ENCODE data around the gene BNIP5.

BNIP5 gene

GRCh38 chr6:36290668-36291620 is 45.7 kb downstream of the BNIP5 start:
- DNase-seq, result no peak

DNA sequence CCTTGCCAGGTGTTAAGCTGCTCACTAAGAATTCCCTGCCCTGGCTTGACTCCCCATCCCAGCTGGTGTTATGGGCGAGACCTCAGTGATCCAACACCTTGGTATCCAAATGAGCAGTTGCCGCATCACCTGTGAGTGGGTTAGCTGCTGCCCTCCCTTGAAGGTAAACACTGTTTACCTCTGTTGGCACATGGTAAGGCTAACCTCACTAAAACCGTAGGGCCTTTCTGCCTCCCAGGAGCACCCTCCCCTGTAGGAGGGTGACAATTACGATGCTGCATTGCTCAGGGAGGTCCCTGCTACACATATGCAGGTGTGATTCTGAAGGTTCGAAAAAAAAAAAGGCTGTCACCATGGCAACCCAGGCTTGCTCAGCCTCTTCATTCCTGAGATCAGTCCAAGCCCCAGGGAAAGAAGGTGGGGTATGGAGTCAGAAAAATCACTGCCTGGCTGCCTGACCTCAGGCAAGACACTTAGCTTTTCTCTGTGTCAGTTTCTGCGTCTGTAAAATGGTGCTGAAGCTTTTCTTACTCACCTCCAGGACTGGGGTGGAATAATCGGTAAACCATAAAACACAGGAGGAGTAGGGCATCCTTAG is 47.3 kb downstream of the BNIP5 start:
- DNase-seq, result no peak

DNA sequence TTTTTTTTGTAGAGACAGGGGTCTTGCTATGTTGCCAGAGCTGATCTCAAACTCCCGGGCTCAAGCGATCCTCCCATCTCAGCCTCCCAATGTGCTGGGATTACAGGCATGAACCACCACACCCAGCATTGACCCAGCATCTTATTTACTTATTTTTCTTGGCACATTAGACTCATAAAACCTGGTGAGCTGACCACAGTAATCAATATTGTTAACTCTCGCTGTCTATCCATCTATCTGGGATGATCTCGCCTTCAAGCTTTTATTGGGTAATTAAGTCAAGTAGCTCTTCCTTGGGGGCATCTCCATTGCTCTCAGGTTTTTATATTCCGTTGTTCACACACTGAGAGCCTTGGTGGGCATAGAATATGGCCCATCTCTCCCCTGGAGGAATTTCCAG is 49.8 kb downstream of the BNIP5 start:
- no peak for DNase-seq

DNA sequence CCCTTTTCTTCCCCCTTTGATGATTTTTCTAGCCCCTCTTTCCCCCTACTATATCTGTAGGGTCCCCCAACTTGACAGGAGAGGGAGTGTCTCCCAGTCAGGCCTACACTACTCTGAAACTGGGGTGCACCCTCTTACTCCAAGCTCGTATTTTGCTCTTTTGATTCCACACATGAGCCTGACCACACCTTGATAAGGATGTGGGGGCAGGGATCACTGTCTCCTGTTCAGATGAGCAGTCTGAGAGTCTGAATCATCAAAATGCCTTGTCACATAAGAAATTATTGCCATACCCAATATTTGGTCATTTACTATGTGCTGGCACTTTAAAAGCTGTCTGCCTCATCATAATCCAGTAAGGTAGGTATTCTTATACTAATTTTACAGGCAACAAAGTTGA is 50.9 kb downstream of the BNIP5 start:
- DNase-seq, result no peak

GRCh38 chr6:36285187-36285671 is 51.5 kb downstream of the BNIP5 start:
- no peak for DNase-seq

DNA sequence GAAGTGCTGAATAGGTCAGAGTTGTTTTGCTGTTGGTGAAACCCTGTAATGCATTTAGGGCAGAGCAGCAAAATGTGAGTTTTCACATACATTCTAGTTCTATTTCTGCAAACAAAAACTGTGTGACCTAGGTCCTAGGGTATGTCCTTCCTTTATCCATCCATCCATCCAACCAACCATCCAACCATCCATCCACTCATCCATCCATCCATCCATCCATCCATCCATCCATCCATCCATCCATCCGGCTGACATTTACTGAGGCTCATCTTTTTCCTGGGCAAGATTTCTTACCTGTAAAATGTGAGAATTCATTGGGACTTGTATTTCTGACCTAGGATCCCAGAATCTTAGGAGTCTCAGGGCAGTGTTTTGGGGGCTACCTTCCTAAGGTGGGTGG is 52.3 kb downstream of the BNIP5 start:
- DNase-seq, result no peak

GRCh38 chr6:36283608-36284007 is 53.1 kb downstream of the BNIP5 start:
- DNase-seq, result no peak

GRCh38 chr6:36280983-36281382 is 55.7 kb downstream of the BNIP5 start:
- DNase-seq, result no peak

DNA sequence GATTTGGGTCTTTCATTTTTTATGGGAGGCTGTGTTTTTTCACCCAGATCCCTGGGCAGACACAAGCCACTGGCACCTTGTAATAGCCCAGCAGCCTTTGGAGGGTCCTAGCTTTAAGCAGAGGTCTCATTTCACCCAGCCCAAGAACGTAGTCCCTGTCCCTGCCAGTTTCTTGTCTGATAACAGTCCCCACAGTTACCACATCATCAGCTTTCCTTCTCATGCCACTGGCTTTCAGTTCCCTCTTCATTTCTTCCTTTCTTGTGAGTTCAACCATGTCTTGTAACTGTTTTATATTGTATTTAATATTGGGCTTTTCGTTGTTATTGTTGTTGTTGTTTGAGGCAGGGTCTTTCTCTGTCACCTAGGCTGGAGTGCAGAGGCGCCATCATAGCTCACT is 56.2 kb downstream of the BNIP5 start:
- DNase-seq, result no peak

GRCh38 chr6:36277946-36278470 is 58.7 kb downstream of the BNIP5 start:
- DNase-seq, result no peak

DNA sequence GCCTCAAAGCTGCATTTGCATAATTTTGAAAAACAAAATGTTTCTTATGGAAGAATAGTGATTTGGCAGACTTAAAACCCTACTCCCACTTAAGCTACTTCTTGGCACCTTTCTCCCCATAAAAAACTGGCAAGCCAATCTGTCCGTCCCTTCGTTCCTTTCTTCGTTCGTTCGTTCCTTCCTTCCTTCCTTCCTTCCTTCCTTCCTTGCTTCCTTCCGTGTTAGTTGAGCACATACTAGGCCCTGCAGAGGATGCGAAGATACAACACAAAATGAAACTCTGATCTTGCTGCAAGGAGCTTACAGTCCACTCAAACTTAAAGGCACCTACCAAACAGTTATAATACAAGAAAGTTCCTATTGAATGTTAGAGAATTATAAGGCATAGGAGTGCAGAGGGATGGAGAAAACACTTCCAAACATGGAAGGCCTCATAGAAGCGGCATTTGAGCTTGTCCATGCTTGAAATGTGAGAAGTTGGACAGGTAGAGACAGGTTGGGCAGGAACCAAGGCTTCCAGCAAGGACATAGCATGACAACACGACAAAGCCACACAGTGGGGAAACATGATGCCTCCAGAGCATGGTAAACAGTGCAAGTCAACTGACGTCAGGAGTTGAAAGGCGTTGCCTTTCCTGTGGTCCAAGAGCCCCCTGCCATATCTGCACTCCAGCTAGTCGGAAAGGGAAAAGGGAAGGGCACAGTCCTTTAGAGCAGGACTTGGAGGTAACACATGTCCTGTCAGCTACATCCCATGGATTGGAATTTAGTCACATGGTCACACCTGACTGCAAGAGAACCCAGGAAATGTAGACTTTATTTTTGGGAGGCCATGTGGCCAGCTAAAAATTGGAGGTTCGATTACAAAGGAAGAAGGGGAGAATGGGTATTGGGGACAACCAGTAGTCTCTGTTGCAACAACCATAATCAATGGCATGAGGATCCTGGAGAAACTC is 59.8 kb downstream of the BNIP5 start:
- no peak for DNase-seq

DNA sequence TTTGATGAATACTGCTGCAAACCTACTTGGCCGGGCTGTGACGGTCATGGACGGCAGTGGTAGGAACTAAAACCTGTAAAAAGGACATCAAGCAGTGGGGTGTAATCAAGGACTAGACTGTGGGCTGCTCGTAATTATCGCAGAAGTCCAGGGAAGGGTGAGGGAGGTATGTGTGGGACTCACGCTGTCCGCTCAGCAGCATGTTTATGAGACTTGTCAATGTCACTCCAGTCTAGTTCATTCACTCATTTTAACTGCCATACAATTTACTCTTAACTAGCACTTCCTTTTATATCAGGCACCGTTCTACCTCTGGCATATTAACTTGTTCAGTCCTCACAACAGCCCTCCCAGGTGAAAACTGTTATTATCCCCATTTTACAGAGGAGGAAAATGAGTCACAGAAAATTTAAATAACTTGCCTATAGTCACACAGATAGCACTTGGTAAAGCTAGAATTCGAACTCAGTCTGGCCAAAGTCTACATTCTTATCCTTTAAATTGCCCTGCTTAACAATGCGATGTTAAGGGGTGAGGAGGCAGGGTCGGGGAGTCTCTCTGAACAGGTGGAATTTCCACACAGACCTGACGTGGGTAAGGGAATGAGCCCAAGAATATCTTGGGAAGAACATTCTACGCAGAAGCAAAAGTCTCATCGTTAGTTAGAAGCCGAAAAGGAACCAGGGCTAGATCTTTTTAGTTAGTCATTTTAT is 62.7 kb downstream of the BNIP5 start:
- no peak for DNase-seq

DNA sequence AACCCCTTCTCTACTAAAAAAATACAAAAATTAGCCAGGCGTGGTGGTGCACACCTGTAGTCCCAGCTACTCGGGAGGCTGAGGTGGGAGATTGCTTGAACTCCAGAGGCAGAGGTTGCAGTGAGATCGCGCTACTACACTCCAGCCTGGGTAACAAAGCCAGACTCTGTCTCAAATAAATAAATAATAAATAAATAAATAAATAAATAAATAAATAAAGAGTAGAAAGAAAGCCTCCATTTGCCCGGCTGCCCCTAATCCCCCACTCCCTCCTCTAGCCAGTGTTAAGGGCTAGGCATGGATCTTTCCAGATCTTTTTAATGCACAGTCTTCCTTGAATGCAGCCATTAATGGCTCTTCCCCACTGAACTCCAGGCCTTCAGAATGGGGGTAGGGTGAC is 63.6 kb downstream of the BNIP5 start:
- no peak for DNase-seq

DNA sequence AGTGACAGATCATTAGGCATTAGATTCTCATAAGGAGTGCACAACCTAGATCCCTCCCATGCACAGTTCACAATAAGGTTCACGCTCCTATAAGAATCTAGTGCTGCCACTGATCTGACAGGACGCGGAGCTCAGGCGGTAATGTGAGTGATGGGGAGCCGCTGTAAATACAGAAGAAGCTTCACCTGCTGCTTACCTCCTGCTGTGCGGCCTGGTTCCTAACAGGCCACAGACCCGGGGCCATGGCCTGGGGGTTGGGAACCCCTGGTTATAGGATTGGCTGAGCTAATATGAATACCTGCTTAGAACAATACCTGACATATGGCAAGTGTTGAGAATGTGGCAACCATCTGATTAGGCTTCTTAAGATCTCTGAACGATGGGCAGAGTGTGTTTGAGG is 64.5 kb downstream of the BNIP5 start:
- no peak for DNase-seq

GRCh38 chr6:36269834-36270705 is 66.6 kb downstream of the BNIP5 start, which contains the start of gene PNPLA1:
Gene PNPLA1, plus strand, starts transcription at chr6:36270060. Its CDS starts 400 bp downstream, at chr6:36270460.
- no peak for DNase-seq

GRCh38 chr6:36268478-36269275 is 68.0 kb downstream of the BNIP5 start:
- DNase-seq, result no peak

DNA sequence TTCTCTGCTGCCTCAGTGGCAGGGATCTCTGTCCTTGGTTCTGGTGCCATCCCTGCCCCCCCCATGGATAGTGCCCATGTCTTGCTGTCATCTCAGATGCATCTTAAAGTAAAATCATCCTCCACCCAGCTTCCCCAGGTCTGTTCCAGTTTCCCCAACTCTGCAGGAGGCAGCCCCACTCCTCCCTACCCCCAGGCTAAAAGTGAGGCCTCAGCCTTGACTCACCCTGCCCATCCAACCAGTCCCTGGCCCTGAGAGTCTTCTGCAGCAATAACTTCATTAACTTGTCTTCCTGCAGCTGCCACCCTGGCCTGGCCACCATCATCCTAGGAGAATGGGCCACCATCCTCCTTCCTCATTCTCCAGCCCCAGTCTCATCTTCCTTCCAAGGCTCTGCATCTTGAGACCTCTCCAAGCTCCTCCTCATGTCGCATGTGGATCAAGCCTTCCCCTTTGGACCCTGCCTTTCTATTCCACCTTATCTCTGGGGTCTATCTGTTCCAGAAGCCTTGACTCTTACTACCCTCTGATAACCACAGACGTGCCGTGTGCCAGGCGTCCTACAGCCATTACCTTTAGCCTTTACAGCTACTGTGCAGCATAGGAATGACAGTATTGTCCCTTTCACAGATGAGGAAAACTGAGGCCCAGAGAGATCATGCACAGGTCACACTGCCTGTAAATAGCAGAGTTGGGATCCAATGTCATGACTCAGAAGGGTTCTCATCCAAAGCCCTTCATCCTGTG is 68.8 kb downstream of the BNIP5 start:
- DNase-seq, result no peak

DNA sequence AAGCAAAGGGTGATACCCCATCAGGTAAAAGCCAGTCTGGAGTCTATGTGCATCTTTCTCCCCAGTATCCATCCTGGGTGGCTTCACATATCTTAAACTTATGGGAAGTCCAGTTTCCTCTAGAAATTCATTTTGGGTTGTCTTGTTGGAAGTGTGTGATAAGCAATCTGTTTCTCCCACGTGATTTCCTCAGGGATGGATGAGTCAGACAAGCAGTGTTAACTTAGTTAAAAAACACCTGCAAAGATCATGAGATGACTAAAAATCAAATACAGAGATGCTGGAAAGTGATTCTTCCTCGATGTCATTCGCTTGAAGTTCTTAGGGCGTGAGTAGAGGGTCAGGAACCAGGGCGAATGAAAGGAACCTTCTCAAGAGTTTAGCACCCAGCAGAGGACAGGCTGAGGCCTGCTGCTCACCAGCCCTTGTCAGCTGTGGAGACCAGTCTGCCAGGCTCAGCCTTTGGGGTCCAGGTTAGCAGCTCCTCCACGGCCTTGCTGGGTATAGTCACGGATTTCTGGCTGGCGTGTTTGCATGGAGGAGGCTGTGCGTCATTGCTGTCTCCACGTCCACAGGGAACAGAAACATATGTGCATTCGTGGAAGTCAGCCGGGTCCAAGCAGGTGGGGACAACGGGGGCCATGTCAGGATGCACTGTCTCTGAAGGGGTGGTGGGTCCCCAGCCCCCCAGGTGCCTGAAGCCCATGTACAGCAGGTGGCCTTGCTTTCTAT is 69.6 kb downstream of the BNIP5 start:
- DNase-seq, result no peak
